Transverse colon (tissue), 3 donors: Measurements from ENCODE around the gene FCRL5.

Experiments
- CTCF ChIP-seq, 5 experiments: fragments of 200-600 bp in 3 of 5; fragments of 450-650 bp in 2 of 5; sonication (generic) in 3 of 5; IDR thresholded peaks; 1 replicate in 2 of 5; 2 replicates in 3 of 5; pipeline ENCODE4 v1.5.1; 2016 to 2017; ENCODE audit warnings: antibody characterized with exemption in 5 of 5, inconsistent platforms in 3 of 5, mild to moderate bottlenecking in 2 of 5, moderate library complexity in 1 of 5
- POLR2A ChIP-seq: fragments of 450-650 bp; IDR thresholded peaks from one replicate; pipeline ENCODE4 v1.6.1; 2016; ENCODE audit warnings: antibody characterized with exemption, mild to moderate bottlenecking, moderate library complexity

DNA sequence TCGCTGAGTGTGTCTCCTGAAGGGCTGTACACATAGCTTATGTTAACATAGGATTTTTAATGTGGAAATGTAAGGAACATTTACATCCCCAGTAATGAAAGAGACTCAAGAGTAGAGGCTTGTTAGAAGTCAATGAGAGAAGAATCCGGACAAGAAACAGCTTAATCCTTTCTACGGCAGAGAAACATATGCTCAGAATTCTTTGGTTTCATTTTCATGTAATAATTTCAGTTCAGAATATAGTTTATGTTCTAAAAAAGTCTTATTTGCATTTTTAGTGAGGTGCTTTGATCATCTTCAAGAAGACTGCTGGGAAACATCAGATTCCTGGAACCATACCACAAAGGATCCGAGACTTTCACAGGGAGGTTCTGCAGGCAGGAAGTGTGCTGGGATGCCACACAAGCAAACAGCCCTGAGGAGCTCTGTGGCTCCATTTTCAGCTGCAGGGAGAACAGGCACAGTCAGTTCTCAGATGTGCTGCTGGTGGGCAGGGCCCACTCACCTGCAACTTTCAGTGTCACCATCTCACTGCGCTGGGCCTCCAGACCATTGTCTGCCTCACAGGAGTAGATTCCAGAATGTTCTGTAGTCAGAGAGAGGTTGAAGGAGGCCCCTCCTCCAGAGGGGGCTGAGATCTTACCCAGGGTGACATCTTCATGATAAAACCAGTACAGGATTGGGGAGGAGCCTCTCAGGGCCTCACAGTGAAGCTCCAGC lies 28.4 kb downstream of the FCRL5 start:
- TF ChIP-seq CTCF (IDR thresholded peaks at IDR 0.05): no peak
- no peak for TF ChIP-seq POLR2A
